Activated CD8-positive, alpha-beta T cell treated with anti-CD3 and anti-CD28 coated beads for 36 hours (primary cell): ENCODE measurements around the gene PCCA. TPM values are rescaled to one million over a fixed set of nuclear protein-coding genes. Genes with fewer than 3 reads are reported as not detected.
A peak's percentile ranks its signal among the peaks of the same experiment; 100 is the strongest.

Experiments
- ATAC-seq: fragments of 200-7000 bp; cut with Tn5 transposase; one replicate; pipeline ENCODE4 v1.10.0; 2021; ENCODE audit warnings: mild to moderate bottlenecking, moderate library complexity
- CTCF ChIA-PET: fragments of 350-600 bp; sonication (Branson Sonifier 250); formaldehyde crosslinking; loops from one replicate; lab custom pipeline; 2021; ENCODE audit warnings: antibody characterized with exemption; lab: Charles Lee
- POLR2A ChIA-PET: fragments of 350-600 bp; sonication (Branson Sonifier 250); formaldehyde crosslinking; loops from one replicate; lab custom pipeline; 2021; ENCODE audit warnings: antibody characterized with exemption; lab: Charles Lee
- DNase-seq: peaks from one replicate; pipeline ENCODE4 v3.0.0-alpha.2; 2020
- H3K27ac Mint-ChIP-seq: one replicate; pipeline ENCODE4 v1.8.0; 2021; ENCODE audit warnings: mild to moderate bottlenecking, mixed read lengths
- H3K27me3 Mint-ChIP-seq: one replicate; pipeline ENCODE4 v1.8.0; 2021; ENCODE audit warnings: mixed read lengths
- H3K36me3 Mint-ChIP-seq: one replicate; pipeline ENCODE4 v1.8.0; 2021; ENCODE audit warnings: low read depth, mixed read lengths
- H3K4me1 Mint-ChIP-seq: one replicate; pipeline ENCODE4 v1.8.0; 2021; ENCODE audit warnings: low read depth, mixed read lengths
- H3K4me3 Mint-ChIP-seq: one replicate; pipeline ENCODE4 v1.8.0; 2021; ENCODE audit warnings: mild to moderate bottlenecking, moderate library complexity, mixed read lengths
- H3K9me3 Mint-ChIP-seq: one replicate; pipeline ENCODE4 v1.8.0; 2021; ENCODE audit warnings: mixed read lengths
- CTCF ChIP-seq: fragments of 200-600 bp; IDR thresholded peaks from one replicate; pipeline ENCODE4 v1.8.0; 2022; ENCODE audit warnings: antibody characterized with exemption, mild to moderate bottlenecking
- intact Hi-C: fragments of 100-400 bp; cut with micrococcal nuclease; formaldehyde crosslinking; loops from one replicate; pipeline ENCODE4 v1.10.0; 2022
- total RNA-seq, 2 experiments: library from RNA; stranded (reverse); gene quantifications; one replicate each; pipeline ENCODE4 v1.2.3, GENCODE V29; 2021

The PCCA gene
- total RNA-seq, 2 experiments from 2014 or later: 8.4 to 9.2 TPM

DNA sequence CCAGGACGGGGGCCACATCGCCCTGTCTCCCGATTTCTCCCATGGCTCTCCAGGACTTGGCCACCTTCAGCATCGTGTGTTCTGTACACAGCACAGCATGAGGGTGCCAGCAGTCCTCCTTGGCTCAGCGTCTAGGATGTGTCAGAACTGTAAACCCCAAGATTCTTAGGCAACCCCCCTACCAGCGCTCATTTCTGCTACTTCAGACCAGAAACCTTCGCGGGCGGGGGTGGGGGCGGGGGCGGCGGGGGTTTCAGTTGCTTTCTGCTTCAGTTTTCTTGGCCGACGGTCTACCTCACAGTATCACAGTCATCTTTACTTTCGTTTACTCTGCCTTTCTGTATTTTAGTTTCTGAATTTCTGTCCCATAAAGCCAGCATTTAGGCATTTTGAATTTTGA, 417.3 kb downstream of the PCCA start:
- no peaks in the 10 kb centered on the region for H3K9me3 Mint-ChIP-seq
- ATAC-seq (peak; percentile 91), DNase-seq (peak; percentile 70)
- ChIA-PET POLR2A (no interaction called here), CTCF (interaction anchor here (0.9 to 1.6 kb wide), 2 partner anchors 590 to 850 kb away, joined by 3 to 5 read pairs; no protein-coding TSS in a partner anchor)
- H3K27me3 Mint-ChIP-seq: peaks cover 1% of the 10 kb centered on the region
- H3K27ac Mint-ChIP-seq: peak overlapping the region; percentile 67
- no peak for TF ChIP-seq CTCF
- H3K4me3 Mint-ChIP-seq: peak overlapping the region; percentile 55
- no peaks in the 10 kb centered on the region for H3K36me3 Mint-ChIP-seq
- peaks cover 19% of the 10 kb centered on the region for H3K4me1 Mint-ChIP-seq
- intact Hi-C loops: no loop called here

DNA sequence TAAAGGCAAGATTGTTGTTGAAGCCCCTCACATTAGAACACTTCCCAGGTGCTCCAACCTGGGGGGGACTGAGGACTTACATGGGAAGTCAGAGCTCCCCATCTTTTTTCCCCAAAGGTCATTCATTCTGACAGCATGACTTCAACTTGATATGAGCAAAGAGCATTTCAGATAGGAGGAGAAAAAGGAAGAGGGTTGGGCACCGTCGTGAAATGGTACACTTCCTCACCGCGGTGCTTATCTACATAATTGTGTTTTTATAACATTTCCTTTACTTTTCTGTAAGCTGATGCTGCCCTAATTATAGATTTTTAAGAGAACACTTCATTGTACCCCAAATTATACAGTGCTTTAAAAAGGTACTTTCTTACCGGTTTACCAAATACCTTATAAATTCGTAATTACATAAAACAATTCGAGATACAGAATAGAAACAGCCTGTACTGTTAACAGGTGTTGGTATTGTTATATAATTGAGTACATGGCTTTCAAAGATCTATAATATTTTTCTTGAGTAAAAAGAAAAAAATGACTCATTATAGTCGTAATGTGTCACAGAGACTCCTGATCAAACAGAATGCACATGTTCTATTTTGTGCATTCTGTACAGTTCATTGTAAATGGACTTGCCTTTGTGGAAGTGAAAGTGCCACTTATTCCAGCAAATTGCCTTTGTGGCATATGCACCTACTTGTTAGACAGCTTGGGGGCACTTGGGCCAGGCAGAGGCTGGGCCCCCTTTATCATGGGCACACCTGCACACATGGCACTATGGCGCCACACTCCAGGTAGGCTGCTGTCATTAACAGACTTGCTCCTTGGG, 417.9 kb downstream of the PCCA start:
- ATAC-seq: peak; percentile 63
- Mint-ChIP-seq H3K27ac (peak overlapping the region; percentile 48), H3K9me3 (no peaks in the 10 kb centered on the region), H3K4me3 (peak overlapping the region; percentile 55), H3K36me3 (no peaks in the 10 kb centered on the region), H3K27me3 (peaks cover 1% of the 10 kb centered on the region), H3K4me1 (peaks cover 19% of the 10 kb centered on the region)
- no peak for TF ChIP-seq CTCF
- CTCF ChIA-PET: interaction anchor here (0.8 to 1.6 kb wide), 3 partner anchors 8 to 850 kb away, joined by 3 to 5 read pairs (median 4); no protein-coding TSS in a partner anchor
- POLR2A ChIA-PET: no interaction called here
- intact Hi-C loops: no loop called here
- no peak for DNase-seq

DNA sequence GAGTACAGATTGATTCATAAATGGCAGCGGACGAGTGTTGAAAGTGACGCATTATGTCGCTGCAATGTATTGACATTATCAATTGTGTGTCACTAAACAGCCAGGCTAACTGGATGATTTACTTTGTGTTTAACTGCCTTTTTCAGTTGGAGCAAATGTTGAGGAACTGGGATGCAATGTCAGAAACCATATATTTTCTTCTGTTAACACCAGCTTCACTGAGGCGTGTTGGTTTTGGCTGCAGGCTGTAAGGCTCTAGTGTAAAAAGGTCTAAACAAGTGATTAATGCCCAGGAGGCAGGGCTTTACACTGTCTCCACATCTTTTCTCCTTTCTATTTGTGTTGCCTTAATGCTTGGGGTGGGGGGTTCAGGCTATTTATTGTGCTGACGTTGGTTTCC, 419.6 kb downstream of the PCCA start:
- Mint-ChIP-seq H3K27ac (no peak overlapping the region), H3K4me3 (no peak overlapping the region), H3K4me1 (peaks cover 19% of the 10 kb centered on the region), H3K36me3 (no peaks in the 10 kb centered on the region), H3K27me3 (peaks cover 1% of the 10 kb centered on the region), H3K9me3 (no peaks in the 10 kb centered on the region)
- ATAC-seq (no peak), DNase-seq (no peak)
- no peak for TF ChIP-seq CTCF
- ChIA-PET POLR2A (no interaction called here), CTCF (no interaction called here)
- intact Hi-C loops: no loop called here

GRCh38 chr13:100508996-100509395, 420.1 kb downstream of the PCCA start:
- TF ChIP-seq CTCF: no peak
- intact Hi-C loops: no loop called here
- ATAC-seq (no peak), DNase-seq (no peak)
- Mint-ChIP-seq H3K27me3 (peaks cover 1% of the 10 kb centered on the region), H3K4me3 (no peak overlapping the region), H3K9me3 (no peaks in the 10 kb centered on the region), H3K27ac (no peak overlapping the region), H3K4me1 (peaks cover 19% of the 10 kb centered on the region), H3K36me3 (no peaks in the 10 kb centered on the region)
- CTCF ChIA-PET: no interaction called here
- POLR2A ChIA-PET: no interaction called here
